Osteocyte (in vitro differentiated cells): Measurements from ENCODE around the gene ARHGEF7. TPM values are rescaled to one million over a fixed set of nuclear protein-coding genes. Genes with fewer than 3 reads are reported as not detected.

ENCODE experiments used
- DNase-seq: peaks from one replicate; pipeline ENCODE4 v3.0.0; 2021; ENCODE audit warnings: mixed read lengths; ENCODE audit not compliant: unreplicated experiment; ENCODE audit errors: extremely low spot score
- H3K27ac Mint-ChIP-seq: one replicate; pipeline ENCODE4 v1.8.0; 2021; ENCODE audit warnings: mild to moderate bottlenecking, mixed read lengths; ENCODE audit not compliant: unreplicated experiment
- H3K27me3 Mint-ChIP-seq: one replicate; pipeline ENCODE4 v1.8.0; 2021; ENCODE audit warnings: mixed read lengths; ENCODE audit not compliant: unreplicated experiment
- H3K36me3 Mint-ChIP-seq: one replicate; pipeline ENCODE4 v1.8.0; 2021; ENCODE audit warnings: mixed read lengths; ENCODE audit not compliant: unreplicated experiment
- H3K4me1 Mint-ChIP-seq: one replicate; pipeline ENCODE4 v1.8.0; 2021; ENCODE audit warnings: mixed read lengths; ENCODE audit not compliant: unreplicated experiment
- H3K4me3 Mint-ChIP-seq: one replicate; pipeline ENCODE4 v1.8.0; 2021; ENCODE audit warnings: mild to moderate bottlenecking, moderate library complexity, mixed read lengths; ENCODE audit not compliant: unreplicated experiment
- H3K9me3 Mint-ChIP-seq: one replicate; pipeline ENCODE4 v1.8.0; 2021; ENCODE audit warnings: mixed read lengths; ENCODE audit not compliant: unreplicated experiment
- CTCF ChIP-seq: fragments of 200-600 bp; sonication (generic); IDR thresholded peaks from 2 replicates; pipeline ENCODE4 v1.5.0; 2021; ENCODE audit warnings: antibody characterized with exemption, mild to moderate bottlenecking, moderate library complexity
- total RNA-seq: library from RNA; stranded (reverse); gene quantifications from 2 replicates; pipeline ENCODE4 v1.2.1, GENCODE V29; 2021

ARHGEF7 gene
- total RNA-seq, 1 donor from 2014 or later, result 125 TPM

GRCh38 chr13:111335298-111335697 lies 220.2 kb downstream of the ARHGEF7 start:
- H3K9me3 Mint-ChIP-seq, result peaks cover 9% of the 10 kb centered on the region
- peaks cover 7% of the 10 kb centered on the region for H3K4me1 Mint-ChIP-seq
- peak; percentile 44 for DNase-seq
- H3K36me3 Mint-ChIP-seq, result peaks cover 39% of the 10 kb centered on the region
- H3K27me3 Mint-ChIP-seq, result no peaks in the 10 kb centered on the region
- no peak overlapping the region for H3K27ac Mint-ChIP-seq
- no peak for TF ChIP-seq CTCF
- H3K4me3 Mint-ChIP-seq, result no peak overlapping the region

GRCh38 chr13:111336666-111337065 lies 221.6 kb downstream of the ARHGEF7 start:
- H3K4me1 Mint-ChIP-seq, result peaks cover 7% of the 10 kb centered on the region
- no peak overlapping the region for H3K27ac Mint-ChIP-seq
- H3K27me3 Mint-ChIP-seq, result no peaks in the 10 kb centered on the region
- DNase-seq, result no peak
- peaks cover 38% of the 10 kb centered on the region for H3K36me3 Mint-ChIP-seq
- TF ChIP-seq CTCF, result no peak
- no peak overlapping the region for H3K4me3 Mint-ChIP-seq
- H3K9me3 Mint-ChIP-seq, result peaks cover 9% of the 10 kb centered on the region

- Mint-ChIP-seq H3K4me1 (peaks cover 7% of the 10 kb centered on the region), H3K27me3 (no peaks in the 10 kb centered on the region), H3K9me3 (peaks cover 9% of the 10 kb centered on the region), H3K4me3 (no peak overlapping the region), H3K36me3 (peaks cover 38% of the 10 kb centered on the region), H3K27ac (no peak overlapping the region)
- no peak for TF ChIP-seq CTCF
- peak; percentile 30 for DNase-seq
Observed at GRCh38 chr13:111337206-111337605, 222.1 kb downstream of the ARHGEF7 start.

- H3K9me3 Mint-ChIP-seq, result peaks cover 7% of the 10 kb centered on the region
- H3K4me3 Mint-ChIP-seq, result no peak overlapping the region
- peaks cover 7% of the 10 kb centered on the region for H3K4me1 Mint-ChIP-seq
- peaks cover 36% of the 10 kb centered on the region for H3K36me3 Mint-ChIP-seq
- TF ChIP-seq CTCF, result no peak
- peak; percentile 63 for DNase-seq
- H3K27ac Mint-ChIP-seq, result no peak overlapping the region
- no peaks in the 10 kb centered on the region for H3K27me3 Mint-ChIP-seq
Observed at GRCh38 chr13:111337741-111338140, 222.6 kb downstream of the ARHGEF7 start.

- TF ChIP-seq CTCF, result no peak
- Mint-ChIP-seq H3K9me3 (no peaks in the 10 kb centered on the region), H3K27me3 (no peaks in the 10 kb centered on the region), H3K36me3 (peaks cover 37% of the 10 kb centered on the region), H3K4me3 (no peak overlapping the region), H3K27ac (no peak overlapping the region), H3K4me1 (peaks cover 7% of the 10 kb centered on the region)
- DNase-seq, result peak; percentile 68
Observed at GRCh38 chr13:111338841-111339240, 223.7 kb downstream of the ARHGEF7 start.
